Activated gamma-delta T cell treated with anti-CD3 and anti-CD28 coated beads, Interleukin-2, amount 50 U/mL, for 16 hours (primary cell): ENCODE results near the gene UTRN.

ENCODE experiments used
- DNase-seq: peaks from one replicate; pipeline ENCODE4 v3.0.0-alpha.2; 2020; ENCODE audit warnings: low read depth

The UTRN gene

GRCh38 chr6:144283646-144284477 lies 1.3 kb upstream of the UTRN start:
- no peak for DNase-seq

- no peak for DNase-seq
These were observed 705 bp upstream of the UTRN start for GRCh38 chr6:144284478-144284782.

GRCh38 chr6:144285548-144285797 lies 338 bp downstream of the UTRN start:
- DNase-seq: no peak

- DNase-seq: peak; percentile 18
These were observed 815 bp downstream of the UTRN start for GRCh38 chr6:144285798-144286502.

GRCh38 chr6:144286503-144287393 lies 1.6 kb downstream of the UTRN start:
- DNase-seq: no peak

GRCh38 chr6:144289006-144289405 lies 3.9 kb downstream of the UTRN start:
- DNase-seq: no peak

GRCh38 chr6:144292372-144292771 lies 7.2 kb downstream of the UTRN start:
- no peak for DNase-seq

- DNase-seq: no peak
These were observed 8.9 kb downstream of the UTRN start for GRCh38 chr6:144294016-144294415.

- DNase-seq: no peak
These were observed 10.1 kb downstream of the UTRN start for GRCh38 chr6:144295211-144295610.

- no peak for DNase-seq
These were observed 11.0 kb downstream of the UTRN start for GRCh38 chr6:144295981-144296767.

GRCh38 chr6:144296973-144297372 lies 11.8 kb downstream of the UTRN start:
- DNase-seq: no peak

- no peak for DNase-seq
These were observed 12.5 kb downstream of the UTRN start for GRCh38 chr6:144297511-144298100.

- DNase-seq: no peak
These were observed 13.1 kb downstream of the UTRN start for GRCh38 chr6:144298194-144298593.

- DNase-seq: no peak
These were observed 13.8 kb downstream of the UTRN start for GRCh38 chr6:144298916-144299315.

GRCh38 chr6:144302701-144303372 lies 17.7 kb downstream of the UTRN start:
- no peak for DNase-seq

- no peak for DNase-seq
These were observed 19.2 kb downstream of the UTRN start for GRCh38 chr6:144304223-144304848.

- DNase-seq: no peak
These were observed 20.4 kb downstream of the UTRN start for GRCh38 chr6:144305567-144305966.

- peak; percentile 27 for DNase-seq
These were observed 20.9 kb downstream of the UTRN start for GRCh38 chr6:144305985-144306384.

- no peak for DNase-seq
These were observed 22.7 kb downstream of the UTRN start for GRCh38 chr6:144307880-144308279.

GRCh38 chr6:144310765-144311164 lies 25.6 kb downstream of the UTRN start:
- DNase-seq: no peak

GRCh38 chr6:144311361-144311760 lies 26.2 kb downstream of the UTRN start:
- DNase-seq: no peak
